ENCODE data around the gene EXD2. TPM values are rescaled to one million over a fixed set of nuclear protein-coding genes. Genes with fewer than 3 reads are reported as not detected.

The EXD2 gene
- total RNA-seq, 1 experiment from 2014 or later = 26.2 TPM

DNA sequence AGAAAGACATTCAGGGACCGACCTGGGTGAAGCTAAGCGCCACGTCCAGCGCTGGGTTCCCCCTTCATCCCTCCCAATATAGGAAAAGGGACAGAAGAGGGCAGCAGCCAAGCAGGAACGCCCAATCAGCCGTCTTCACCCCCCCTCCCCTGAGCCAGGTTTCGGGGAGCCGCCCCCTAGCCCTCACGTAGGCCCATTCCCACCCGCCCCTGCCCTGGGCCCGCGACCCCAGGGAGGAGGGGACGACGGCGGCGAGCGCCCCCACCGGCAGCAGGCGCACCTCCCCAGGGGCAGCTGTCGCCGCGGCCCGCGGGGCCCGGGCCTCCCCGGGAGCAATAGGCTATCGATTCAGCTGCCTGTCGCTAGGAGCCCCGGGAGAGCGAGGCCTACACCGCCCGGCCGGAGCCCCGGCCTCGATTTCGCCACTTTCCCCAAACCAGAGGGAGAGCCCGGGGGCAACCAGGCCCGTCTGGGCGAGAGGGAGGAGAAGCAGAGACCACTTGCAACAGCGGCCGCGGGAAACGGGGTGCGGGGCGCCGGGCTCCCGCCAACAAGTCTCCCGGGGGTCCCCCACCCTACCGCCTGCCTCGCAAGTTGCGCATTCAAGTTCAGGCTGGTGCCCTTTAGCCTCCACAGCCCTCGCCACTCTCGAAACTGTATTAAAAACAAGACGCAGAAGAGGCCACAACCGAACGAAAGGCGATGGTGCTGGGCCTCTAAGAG lies 39.7 kb upstream of the EXD2 start (continued):
- TF ChIP-seq CDX4 (CRISPR knock-in tag; IDR thresholded peaks at IDR 0.05; ENCODE audit: borderline replicate concordance) (no peak), ZNF317 (CRISPR knock-in tag; IDR thresholded peaks at IDR 0.05; ENCODE audit: borderline replicate concordance, low read depth) (no peak), SMAD3 (CRISPR knock-in tag; IDR thresholded peaks at IDR 0.05; ENCODE audit: borderline replicate concordance) (no peak), CBFB (CRISPR knock-in tag; IDR thresholded peaks at IDR 0.05; ENCODE audit: low read depth) (no peak), ATF6 (CRISPR knock-in tag; IDR thresholded peaks at IDR 0.05) (no peak), NFATC4 (CRISPR knock-in tag; IDR thresholded peaks at IDR 0.05) (no peak), SP1 (CRISPR knock-in tag; conservative IDR thresholded peaks at IDR 0.05) (peak; percentile 81)
- TF ChIP-seq, protein P1, sequence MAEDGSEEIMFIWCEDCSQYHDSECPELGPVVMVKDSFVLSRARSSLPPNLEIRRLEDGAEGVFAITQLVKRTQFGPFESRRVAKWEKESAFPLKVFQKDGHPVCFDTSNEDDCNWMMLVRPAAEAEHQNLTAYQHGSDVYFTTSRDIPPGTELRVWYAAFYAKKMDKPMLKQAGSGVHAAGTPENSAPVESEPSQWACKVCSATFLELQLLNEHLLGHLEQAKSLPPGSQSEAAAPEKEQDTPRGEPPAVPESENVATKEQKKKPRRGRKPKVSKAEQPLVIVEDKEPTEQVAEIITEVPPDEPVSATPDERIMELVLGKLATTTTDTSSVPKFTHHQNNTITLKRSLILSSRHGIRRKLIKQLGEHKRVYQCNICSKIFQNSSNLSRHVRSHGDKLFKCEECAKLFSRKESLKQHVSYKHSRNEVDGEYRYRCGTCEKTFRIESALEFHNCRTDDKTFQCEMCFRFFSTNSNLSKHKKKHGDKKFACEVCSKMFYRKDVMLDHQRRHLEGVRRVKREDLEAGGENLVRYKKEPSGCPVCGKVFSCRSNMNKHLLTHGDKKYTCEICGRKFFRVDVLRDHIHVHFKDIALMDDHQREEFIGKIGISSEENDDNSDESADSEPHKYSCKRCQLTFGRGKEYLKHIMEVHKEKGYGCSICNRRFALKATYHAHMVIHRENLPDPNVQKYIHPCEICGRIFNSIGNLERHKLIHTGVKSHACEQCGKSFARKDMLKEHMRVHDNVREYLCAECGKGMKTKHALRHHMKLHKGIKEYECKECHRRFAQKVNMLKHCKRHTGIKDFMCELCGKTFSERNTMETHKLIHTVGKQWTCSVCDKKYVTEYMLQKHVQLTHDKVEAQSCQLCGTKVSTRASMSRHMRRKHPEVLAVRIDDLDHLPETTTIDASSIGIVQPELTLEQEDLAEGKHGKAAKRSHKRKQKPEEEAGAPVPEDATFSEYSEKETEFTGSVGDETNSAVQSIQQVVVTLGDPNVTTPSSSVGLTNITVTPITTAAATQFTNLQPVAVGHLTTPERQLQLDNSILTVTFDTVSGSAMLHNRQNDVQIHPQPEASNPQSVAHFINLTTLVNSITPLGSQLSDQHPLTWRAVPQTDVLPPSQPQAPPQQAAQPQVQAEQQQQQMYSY (CRISPR knock-in tag; IDR thresholded peaks at IDR 0.05) = no peak
- TF ChIP-seq, protein P2, sequence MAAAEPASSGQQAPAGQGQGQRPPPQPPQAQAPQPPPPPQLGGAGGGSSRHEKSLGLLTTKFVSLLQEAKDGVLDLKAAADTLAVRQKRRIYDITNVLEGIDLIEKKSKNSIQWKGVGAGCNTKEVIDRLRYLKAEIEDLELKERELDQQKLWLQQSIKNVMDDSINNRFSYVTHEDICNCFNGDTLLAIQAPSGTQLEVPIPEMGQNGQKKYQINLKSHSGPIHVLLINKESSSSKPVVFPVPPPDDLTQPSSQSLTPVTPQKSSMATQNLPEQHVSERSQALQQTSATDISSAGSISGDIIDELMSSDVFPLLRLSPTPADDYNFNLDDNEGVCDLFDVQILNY (CRISPR knock-in tag; IDR thresholded peaks at IDR 0.05) = peak; percentile 61; the same call in 1 of the 2 replicates

DNA sequence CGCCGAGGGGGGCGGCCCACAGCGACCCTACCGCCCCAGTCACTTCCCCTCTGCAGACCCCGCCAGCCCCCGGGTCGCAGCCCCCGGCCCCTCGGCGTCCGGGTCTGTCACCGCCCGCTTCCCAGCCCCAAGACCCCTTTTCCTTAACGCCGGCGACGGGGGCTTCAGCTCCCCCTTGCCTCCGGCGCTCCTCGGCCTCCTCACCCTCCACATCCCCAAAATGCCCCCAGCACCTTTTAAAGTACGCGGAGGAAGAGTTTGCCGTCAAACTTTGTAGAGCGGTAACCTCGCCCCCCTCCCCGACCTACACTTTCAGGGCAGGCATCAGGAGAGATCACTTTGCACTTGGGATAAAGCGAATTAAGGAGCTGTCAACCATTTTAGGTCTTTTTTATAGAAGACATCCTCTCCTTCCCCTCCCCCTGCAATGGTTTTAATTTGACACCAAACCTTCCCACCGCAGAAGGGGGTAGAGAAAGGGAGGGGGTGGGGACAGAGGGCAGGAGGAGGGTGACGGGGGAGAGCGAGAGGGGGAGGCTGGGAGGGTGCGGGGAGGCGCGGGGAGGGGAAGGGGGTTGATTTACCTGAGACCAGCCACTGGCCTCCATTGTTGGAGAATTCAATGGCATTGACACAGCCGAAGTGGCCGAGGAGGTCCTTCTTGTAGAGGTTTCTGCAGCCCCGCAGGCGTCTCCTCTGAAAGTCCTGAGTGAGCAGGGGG lies 39.0 kb upstream of the EXD2 start:
- H3K27me3 Mint-ChIP-seq (ENCODE audit: low read depth) = peaks cover 14% of the 10 kb centered on the region
- peak; percentile 43 for DNase-seq (ENCODE audit: low spot score)
- TF ChIP-seq, protein P3, sequence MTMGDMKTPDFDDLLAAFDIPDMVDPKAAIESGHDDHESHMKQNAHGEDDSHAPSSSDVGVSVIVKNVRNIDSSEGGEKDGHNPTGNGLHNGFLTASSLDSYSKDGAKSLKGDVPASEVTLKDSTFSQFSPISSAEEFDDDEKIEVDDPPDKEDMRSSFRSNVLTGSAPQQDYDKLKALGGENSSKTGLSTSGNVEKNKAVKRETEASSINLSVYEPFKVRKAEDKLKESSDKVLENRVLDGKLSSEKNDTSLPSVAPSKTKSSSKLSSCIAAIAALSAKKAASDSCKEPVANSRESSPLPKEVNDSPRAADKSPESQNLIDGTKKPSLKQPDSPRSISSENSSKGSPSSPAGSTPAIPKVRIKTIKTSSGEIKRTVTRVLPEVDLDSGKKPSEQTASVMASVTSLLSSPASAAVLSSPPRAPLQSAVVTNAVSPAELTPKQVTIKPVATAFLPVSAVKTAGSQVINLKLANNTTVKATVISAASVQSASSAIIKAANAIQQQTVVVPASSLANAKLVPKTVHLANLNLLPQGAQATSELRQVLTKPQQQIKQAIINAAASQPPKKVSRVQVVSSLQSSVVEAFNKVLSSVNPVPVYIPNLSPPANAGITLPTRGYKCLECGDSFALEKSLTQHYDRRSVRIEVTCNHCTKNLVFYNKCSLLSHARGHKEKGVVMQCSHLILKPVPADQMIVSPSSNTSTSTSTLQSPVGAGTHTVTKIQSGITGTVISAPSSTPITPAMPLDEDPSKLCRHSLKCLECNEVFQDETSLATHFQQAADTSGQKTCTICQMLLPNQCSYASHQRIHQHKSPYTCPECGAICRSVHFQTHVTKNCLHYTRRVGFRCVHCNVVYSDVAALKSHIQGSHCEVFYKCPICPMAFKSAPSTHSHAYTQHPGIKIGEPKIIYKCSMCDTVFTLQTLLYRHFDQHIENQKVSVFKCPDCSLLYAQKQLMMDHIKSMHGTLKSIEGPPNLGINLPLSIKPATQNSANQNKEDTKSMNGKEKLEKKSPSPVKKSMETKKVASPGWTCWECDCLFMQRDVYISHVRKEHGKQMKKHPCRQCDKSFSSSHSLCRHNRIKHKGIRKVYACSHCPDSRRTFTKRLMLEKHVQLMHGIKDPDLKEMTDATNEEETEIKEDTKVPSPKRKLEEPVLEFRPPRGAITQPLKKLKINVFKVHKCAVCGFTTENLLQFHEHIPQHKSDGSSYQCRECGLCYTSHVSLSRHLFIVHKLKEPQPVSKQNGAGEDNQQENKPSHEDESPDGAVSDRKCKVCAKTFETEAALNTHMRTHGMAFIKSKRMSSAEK (CRISPR knock-in tag; IDR thresholded peaks at IDR 0.05; ENCODE audit: borderline replicate concordance) = no peak
- TF ChIP-seq PRRX2 (CRISPR knock-in tag; IDR thresholded peaks at IDR 0.05) (no peak), ERG (CRISPR knock-in tag; IDR thresholded peaks at IDR 0.05) (no peak), ATF6 (CRISPR knock-in tag; IDR thresholded peaks at IDR 0.05) (no peak), NFATC4 (CRISPR knock-in tag; IDR thresholded peaks at IDR 0.05) (no peak), KAT7 (CRISPR knock-in tag; IDR thresholded peaks at IDR 0.05; ENCODE audit: borderline replicate concordance) (no peak), MYBL2 (CRISPR knock-in tag; IDR thresholded peaks at IDR 0.05) (0 out of 2 replicates have a peak, but pooled peaks have one; percentile 38)
- peak overlapping the region; percentile 84 for H3K4me3 Mint-ChIP-seq
- ChIA-PET POLR2A (interaction anchor here (0.6 to 0.7 kb wide), 3 partner anchors 13 to 39 kb away, joined by 3 read pairs; partner anchors contain the start of gene EXD2), CTCF (interaction anchor here (0.7 to 4.7 kb wide), 24 partner anchors 9 to 307 kb away, joined by 3 to 71 read pairs (median 4); partner anchors contain the start of genes EXD2 and GALNT16)
- H3K9me3 Mint-ChIP-seq = no peaks in the 10 kb centered on the region
- peak; percentile 9 for ATAC-seq
- H3K27ac Mint-ChIP-seq = peak overlapping the region; percentile 65
- H3K4me1 Mint-ChIP-seq = peaks cover 28% of the 10 kb centered on the region
- peaks cover 4% of the 10 kb centered on the region; the same call in 1 of the 2 replicates for H3K36me3 Mint-ChIP-seq
